Liver (tissue), 9 donors: Measurements from ENCODE around the gene P2RY12. TPM values are rescaled to one million over a fixed set of nuclear protein-coding genes. Genes with fewer than 3 reads are reported as not detected.

Experiments used
- DNase-seq: peaks from one replicate; pipeline ENCODE4 v3.0.0-alpha.2; 2017; ENCODE audit warnings: low spot score
- H3K27ac ChIP-seq, 2 donors: one replicate each; pipeline ENCODE4 v1.7.0; 2013; ENCODE audit warnings: inconsistent platforms in 2 of 2, low read length in 2 of 2, control low read depth in 1 of 2, low read depth in 1 of 2, mild to moderate bottlenecking in 1 of 2
- H3K27me3 ChIP-seq, 4 donors: one replicate each; pipeline versions ENCODE4 v1.6.1 to v1.7.0; 2013; ENCODE audit warnings: low read length in 3 of 4, inconsistent platforms in 1 of 4, mild to moderate bottlenecking in 1 of 4, moderate library complexity in 1 of 4; ENCODE audit not compliant: control insufficient read depth in 4 of 4, insufficient read depth in 4 of 4
- H3K36me3 ChIP-seq, 4 donors: one replicate each; pipeline versions ENCODE4 v1.6.1 to v1.7.0; 2013; ENCODE audit warnings: low read length in 3 of 4, mild to moderate bottlenecking in 3 of 4, low read depth in 1 of 4, moderate library complexity in 1 of 4; ENCODE audit not compliant: control insufficient read depth in 4 of 4, insufficient read depth in 3 of 4
- H3K4me1 ChIP-seq, 4 donors: one replicate each; pipeline versions ENCODE4 v1.6.1 to v1.7.0; 2013; ENCODE audit warnings: low read length in 3 of 4, mild to moderate bottlenecking in 3 of 4, moderate library complexity in 1 of 4; ENCODE audit not compliant: control insufficient read depth in 4 of 4, insufficient read depth in 4 of 4
- H3K4me3 ChIP-seq, 3 donors: one replicate each; pipeline versions ENCODE4 v1.6.1 to v1.7.0; 2013; ENCODE audit warnings: low read length in 3 of 3, control low read depth in 1 of 3, low read depth in 1 of 3, mild to moderate bottlenecking in 1 of 3
- H3K9ac ChIP-seq, 2 donors: one replicate each; pipeline ENCODE4 v1.7.0; 2013; ENCODE audit warnings: low read length in 2 of 2, mild to moderate bottlenecking in 2 of 2, moderate library complexity in 2 of 2, control low read depth in 1 of 2, low read depth in 1 of 2
- H3K9me3 ChIP-seq, 4 donors: one replicate each; pipeline versions ENCODE4 v1.6.1 to v1.7.0; 2013; ENCODE audit warnings: low read length in 3 of 4; ENCODE audit not compliant: control insufficient read depth in 4 of 4
- ATF3 ChIP-seq: IDR thresholded peaks from 2 replicates; pipeline ENCODE4 v1.6.1; 2016; ENCODE audit warnings: antibody characterized with exemption
- CTCF ChIP-seq: fragments of 150-350 bp; IDR thresholded peaks from 2 replicates; pipeline ENCODE4 v1.5.1; 2017; ENCODE audit warnings: improper control_type of control experiment, low read depth, low read length; ENCODE audit not compliant: missing input control
- EGR1 ChIP-seq, 2 donors: IDR thresholded peaks; 2 replicates each; pipeline ENCODE4 v1.6.1; 2016 to 2018; ENCODE audit warnings: antibody characterized with exemption in 2 of 2, low read depth in 2 of 2
- FOXA1 ChIP-seq: IDR thresholded peaks from 2 replicates; pipeline ENCODE4 v1.6.1; 2016; ENCODE audit warnings: antibody characterized with exemption
- FOXA2 ChIP-seq: IDR thresholded peaks from 2 replicates; pipeline ENCODE4 v1.6.1; 2016; ENCODE audit warnings: antibody characterized with exemption
- GABPA ChIP-seq, 2 donors: IDR thresholded peaks in 1 of 2; conservative IDR thresholded peaks in 1 of 2; 2 replicates each; pipeline ENCODE4 v1.6.1; 2016; ENCODE audit warnings: antibody characterized with exemption in 2 of 2, mild to moderate bottlenecking in 1 of 2, moderate library complexity in 1 of 2
- HNF4G ChIP-seq: IDR thresholded peaks from 2 replicates; pipeline ENCODE4 v1.6.1; 2016; ENCODE audit warnings: antibody characterized with exemption
- JUND ChIP-seq, 2 donors: IDR thresholded peaks; 2 replicates each; pipeline ENCODE4 v1.6.1; 2016; ENCODE audit warnings: antibody characterized with exemption in 2 of 2
- MAX ChIP-seq: IDR thresholded peaks from 2 replicates; pipeline ENCODE4 v1.6.1; 2016; ENCODE audit warnings: antibody characterized with exemption
- NR2F2 ChIP-seq: IDR thresholded peaks from 2 replicates; pipeline ENCODE4 v1.6.1; 2016; ENCODE audit warnings: antibody characterized with exemption
- RAD21 ChIP-seq, 2 donors: IDR thresholded peaks; 2 replicates each; pipeline ENCODE4 v1.6.1; 2016; ENCODE audit warnings: antibody characterized with exemption in 2 of 2, mild to moderate bottlenecking in 2 of 2
- REST ChIP-seq: IDR thresholded peaks from 2 replicates; pipeline ENCODE4 v1.6.1; 2016; ENCODE audit warnings: antibody characterized with exemption, mild to moderate bottlenecking
- RXRA ChIP-seq, 2 donors: IDR thresholded peaks; 2 replicates each; pipeline ENCODE4 v1.6.1; 2017 to 2018; ENCODE audit warnings: antibody characterized with exemption in 2 of 2, mild to moderate bottlenecking in 1 of 2
- SP1 ChIP-seq: IDR thresholded peaks from 2 replicates; pipeline ENCODE4 v1.6.1; 2018; ENCODE audit warnings: antibody characterized with exemption, mild to moderate bottlenecking
- TAF1 ChIP-seq: conservative IDR thresholded peaks from 2 replicates; pipeline ENCODE4 v1.6.1; 2016; ENCODE audit warnings: antibody characterized with exemption, mild to moderate bottlenecking
- YY1 ChIP-seq: IDR thresholded peaks from 2 replicates; pipeline ENCODE4 v1.6.1; 2016; ENCODE audit warnings: antibody characterized with exemption, mild to moderate bottlenecking
- ZBTB33 ChIP-seq: IDR thresholded peaks from 2 replicates; pipeline ENCODE4 v1.6.1; 2016; ENCODE audit warnings: antibody characterized with exemption
- WGBS: extraction: QIAGEN DNeasy Blood & Tissue Kit; methylation state at CpG from one replicate; pipeline ENCODE4 v1.1.7; 2013; 5-methylcytosine and 5-hydroxymethylcytosine counted together
- polyA plus RNA-seq, 2 donors: library from polyadenylated mRNA; stranded (reverse) in 1 of 2; unstranded in 1 of 2; fragments of 200-250 nt in 1 of 2; fragments of >200 nt in 1 of 2; fragmentation: Nextera tagmentation in 1 of 2; extraction: Ambion mirVana in 1 of 2; gene quantifications; one replicate each; pipeline versions ENCODE4 v1.2.1 to v1.2.3, GENCODE V29; 2013 to 2015
- total RNA-seq, 2 donors: library from RNA; depleted of rRNA; stranded (reverse); fragments of >200 nt; gene quantifications; one replicate each; pipeline ENCODE4 v1.2.3, GENCODE V29; 2014
- donor health status: healthy.
- donor health status: healthy.
- donor health status: healthy.
- donor health status: healthy.
- donor health status: healthy.

P2RY12 gene
- total and polyA plus RNA-seq, 4 donors, result 0.43 to 2.8 (median 1.6) TPM

GRCh38 chr3:151395806-151396205 lies 11.3 kb upstream of the P2RY12 start:
- 93% methylated on average over 3 of the region's 3 CpGs for whole genome bisulfite sequencing
- TF ChIP-seq YY1 (no peak), REST (no peak), NR2F2 (no peak), ATF3 (no peak), SP1 (no peak), EGR1 (IDR thresholded peaks at IDR 0.05; ENCODE audit: low read depth in 2 of 2) (no peak), GABPA (IDR thresholded peaks at IDR 0.05 in 1 of 2, conservative IDR thresholded peaks at IDR 0.05 in 1 of 2) (no peak), CTCF (no peak), ZBTB33 (no peak), FOXA1 (no peak), JUND (IDR thresholded peaks at IDR 0.05) (no peak), RAD21 (IDR thresholded peaks at IDR 0.05) (no peak), HNF4G (no peak), TAF1 (no peak)

GRCh38 chr3:151394611-151395010 lies 10.1 kb upstream of the P2RY12 start:
- 83% methylated on average over 8 of the region's 8 CpGs for WGBS
- H3K9me3 ChIP-seq, result no peaks in the 10 kb centered on the region
- no peaks in the 10 kb centered on the region for H3K36me3 ChIP-seq
- H3K9ac ChIP-seq, result no peak overlapping the region
- H3K27me3 ChIP-seq, result no peaks in the 10 kb centered on the region
- DNase-seq, result no peak
- H3K27ac ChIP-seq, result no peak overlapping the region
- no peaks in the 10 kb centered on the region for H3K4me1 ChIP-seq
- no peak overlapping the region for H3K4me3 ChIP-seq
- TF ChIP-seq HNF4G, result no peak
- no peak for TF ChIP-seq GABPA (IDR thresholded peaks at IDR 0.05 in 1 of 2, conservative IDR thresholded peaks at IDR 0.05 in 1 of 2)
- no peak for TF ChIP-seq EGR1 (IDR thresholded peaks at IDR 0.05; ENCODE audit: low read depth in 2 of 2)
- TF ChIP-seq REST, result no peak
- TF ChIP-seq CTCF, result no peak
- no peak for TF ChIP-seq ATF3
- TF ChIP-seq RAD21 (IDR thresholded peaks at IDR 0.05), result no peak
- TF ChIP-seq RXRA (IDR thresholded peaks at IDR 0.05), result no peak
- TF ChIP-seq FOXA1, result no peak
- no peak for TF ChIP-seq MAX
- TF ChIP-seq NR2F2, result no peak
- no peak for TF ChIP-seq FOXA2
- no peak for TF ChIP-seq JUND (IDR thresholded peaks at IDR 0.05)
- TF ChIP-seq TAF1, result no peak
- no peak for TF ChIP-seq SP1
- TF ChIP-seq YY1, result no peak

More at GRCh38 chr3:151395806-151396205, 11.3 kb upstream of the P2RY12 start:
- H3K9ac ChIP-seq, result no peak overlapping the region
- no peaks in the 10 kb centered on the region for H3K9me3 ChIP-seq
- DNase-seq, result no peak
- no peaks in the 10 kb centered on the region for H3K4me1 ChIP-seq
- H3K36me3 ChIP-seq, result no peaks in the 10 kb centered on the region
- no peaks in the 10 kb centered on the region for H3K27me3 ChIP-seq
- no peak overlapping the region for H3K4me3 ChIP-seq
- no peak overlapping the region for H3K27ac ChIP-seq
